Prostate gland (tissue), 2 donors: Measurements from ENCODE around the gene SPTBN5. TPM values are rescaled to one million over a fixed set of nuclear protein-coding genes. Genes with fewer than 3 reads are reported as not detected.

Experiments
- DNase-seq: peaks from one replicate; pipeline ENCODE4 v3.0.0-alpha.2; 2019; ENCODE audit warnings: low spot score
- H3K27ac ChIP-seq, 2 donors: fragments of 200-600 bp; sonication (generic); 2 replicates each; pipeline ENCODE4 v1.5.1; 2017 to 2019
- H3K27me3 ChIP-seq: fragments of 200-600 bp; sonication (generic); replicated peaks from 2 replicates; pipeline ENCODE4 v1.5.1; 2019; ENCODE audit not compliant: insufficient read depth
- H3K36me3 ChIP-seq, 2 donors: fragments of 200-600 bp; sonication (generic); 1 replicate in 1 of 2; 2 replicates in 1 of 2; pipeline versions ENCODE4 v1.5.1 to v1.8.1; 2017 to 2019
- H3K4me1 ChIP-seq: fragments of 200-600 bp; sonication (generic); replicated peaks from 2 replicates; pipeline ENCODE4 v1.5.1; 2019
- H3K4me3 ChIP-seq, 2 donors: fragments of 200-600 bp; sonication (generic); 2 replicates each; pipeline ENCODE4 v1.5.1; 2017 to 2019
- H3K9me3 ChIP-seq: fragments of 200-600 bp; sonication (generic); 2 replicates; pipeline ENCODE4 v1.5.1; 2017
- POLR2A ChIP-seq: fragments of 450-650 bp; IDR thresholded peaks from one replicate; pipeline ENCODE4 v1.6.1; 2016; ENCODE audit warnings: antibody characterized with exemption, mild to moderate bottlenecking
- POLR2AphosphoS5 ChIP-seq: sonication (generic); formaldehyde crosslinking; IDR thresholded peaks from one replicate; pipeline ENCODE4 v1.6.1; 2017; ENCODE audit warnings: antibody characterized with exemption
- WGBS: methylation state at CpG from one replicate; pipeline ENCODE4 v1.1.5; 2018; 5-methylcytosine and 5-hydroxymethylcytosine counted together
- intact Hi-C: fragments of 100-400 bp; cut with DNase I; formaldehyde crosslinking; loops from one replicate; pipeline ENCODE4 v1.14.2; 2022
- total RNA-seq, 2 donors: library from RNA; depleted of rRNA; stranded (reverse); fragments of >200 nt; gene quantifications; one replicate each; pipeline ENCODE4 v1.1.0, GENCODE V29; 2016
- TF ChIP-seq, protein P1 (sequence below), 4 experiments: fragments of 200-600 bp in 2 of 4; fragments of 450-650 bp in 2 of 4; sonication (generic) in 2 of 4; IDR thresholded peaks; 1 replicate in 3 of 4; 2 replicates in 1 of 4; pipeline ENCODE4 v1.5.1; 2016 to 2019; ENCODE audit warnings: antibody characterized with exemption in 4 of 4, mild to moderate bottlenecking in 2 of 4, moderate library complexity in 2 of 4

SPTBN5 gene
- total RNA-seq, 2 donors from 2014 or later, result 1.2 to 2.2 TPM

DNA sequence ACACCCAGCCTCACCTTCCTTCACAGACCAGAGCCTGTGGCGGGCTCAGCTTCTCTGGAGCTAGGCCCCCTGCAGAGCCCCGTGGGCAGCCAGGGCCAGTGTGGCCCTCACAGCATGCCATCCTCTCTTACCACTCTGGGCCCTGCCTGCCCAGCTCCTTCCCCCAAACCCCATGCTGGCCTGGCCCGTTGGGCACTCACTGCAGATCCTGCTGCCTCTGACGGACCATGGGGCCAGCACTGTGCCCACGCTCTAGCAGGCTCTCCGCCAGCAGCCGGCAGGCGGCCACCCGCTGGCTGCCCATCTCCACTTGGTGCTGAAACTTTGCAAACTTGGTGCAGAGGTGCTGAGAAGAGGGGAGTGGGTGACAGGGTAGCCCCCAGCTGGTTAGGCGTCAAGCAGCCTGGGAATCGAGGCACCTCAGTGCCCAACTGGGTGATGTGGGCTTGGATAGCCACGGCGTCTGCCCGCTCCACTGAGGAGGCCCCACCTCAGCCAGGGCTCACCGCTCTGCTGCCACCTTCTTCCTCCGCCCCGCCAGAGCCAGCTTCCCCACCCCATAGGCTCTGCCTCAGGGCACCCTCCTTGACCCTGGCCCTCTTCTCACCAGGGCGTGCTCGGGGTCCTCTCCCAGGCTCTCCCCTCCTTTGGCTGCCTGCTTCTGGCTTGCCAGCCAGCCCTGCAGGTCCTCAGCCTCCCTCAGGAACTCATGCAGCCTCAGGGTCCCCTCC, 22.5 kb downstream of the SPTBN5 start:
- no peak for DNase-seq
- Histone ChIP-seq H3K4me3 (no peak overlapping the region), H3K4me1 (no peaks in the 10 kb centered on the region), H3K27ac (no peak overlapping the region), H3K9me3 (no peaks in the 10 kb centered on the region), H3K27me3 (no peaks in the 10 kb centered on the region), H3K36me3 (no peaks in the 10 kb centered on the region)
- TF ChIP-seq, protein P1, sequence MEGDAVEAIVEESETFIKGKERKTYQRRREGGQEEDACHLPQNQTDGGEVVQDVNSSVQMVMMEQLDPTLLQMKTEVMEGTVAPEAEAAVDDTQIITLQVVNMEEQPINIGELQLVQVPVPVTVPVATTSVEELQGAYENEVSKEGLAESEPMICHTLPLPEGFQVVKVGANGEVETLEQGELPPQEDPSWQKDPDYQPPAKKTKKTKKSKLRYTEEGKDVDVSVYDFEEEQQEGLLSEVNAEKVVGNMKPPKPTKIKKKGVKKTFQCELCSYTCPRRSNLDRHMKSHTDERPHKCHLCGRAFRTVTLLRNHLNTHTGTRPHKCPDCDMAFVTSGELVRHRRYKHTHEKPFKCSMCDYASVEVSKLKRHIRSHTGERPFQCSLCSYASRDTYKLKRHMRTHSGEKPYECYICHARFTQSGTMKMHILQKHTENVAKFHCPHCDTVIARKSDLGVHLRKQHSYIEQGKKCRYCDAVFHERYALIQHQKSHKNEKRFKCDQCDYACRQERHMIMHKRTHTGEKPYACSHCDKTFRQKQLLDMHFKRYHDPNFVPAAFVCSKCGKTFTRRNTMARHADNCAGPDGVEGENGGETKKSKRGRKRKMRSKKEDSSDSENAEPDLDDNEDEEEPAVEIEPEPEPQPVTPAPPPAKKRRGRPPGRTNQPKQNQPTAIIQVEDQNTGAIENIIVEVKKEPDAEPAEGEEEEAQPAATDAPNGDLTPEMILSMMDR (IDR thresholded peaks at IDR 0.05), result no peak
- WGBS, result 92% methylated on average over 19 of the region's 19 CpGs
- intact Hi-C loops, result no loop called here

DNA sequence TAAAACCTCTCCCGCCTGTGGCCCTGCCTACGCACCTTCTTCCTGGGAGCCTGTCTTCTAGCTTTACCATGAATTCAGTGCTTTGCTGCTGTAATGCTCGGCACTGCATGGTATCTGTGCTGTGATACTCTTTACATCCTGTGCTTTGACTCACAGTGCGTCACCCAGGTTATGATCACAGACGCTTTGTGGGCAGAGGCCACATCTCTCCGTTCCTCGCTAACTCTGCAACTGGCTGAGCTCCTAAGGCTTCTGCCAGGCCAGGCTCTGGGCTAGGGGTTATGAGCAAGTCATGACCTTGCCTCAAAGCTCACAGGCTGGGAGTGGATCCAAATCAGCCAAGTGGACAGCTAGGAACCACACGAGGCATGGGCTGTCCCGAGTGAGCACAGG, 23.2 kb downstream of the SPTBN5 start:
- WGBS, result 87% methylated on average over 9 of the region's 9 CpGs
- no peak for TF ChIP-seq POLR2A
- TF ChIP-seq, protein P1 (IDR thresholded peaks at IDR 0.05), result no peak
- TF ChIP-seq POLR2AphosphoS5, result no peak

DNA sequence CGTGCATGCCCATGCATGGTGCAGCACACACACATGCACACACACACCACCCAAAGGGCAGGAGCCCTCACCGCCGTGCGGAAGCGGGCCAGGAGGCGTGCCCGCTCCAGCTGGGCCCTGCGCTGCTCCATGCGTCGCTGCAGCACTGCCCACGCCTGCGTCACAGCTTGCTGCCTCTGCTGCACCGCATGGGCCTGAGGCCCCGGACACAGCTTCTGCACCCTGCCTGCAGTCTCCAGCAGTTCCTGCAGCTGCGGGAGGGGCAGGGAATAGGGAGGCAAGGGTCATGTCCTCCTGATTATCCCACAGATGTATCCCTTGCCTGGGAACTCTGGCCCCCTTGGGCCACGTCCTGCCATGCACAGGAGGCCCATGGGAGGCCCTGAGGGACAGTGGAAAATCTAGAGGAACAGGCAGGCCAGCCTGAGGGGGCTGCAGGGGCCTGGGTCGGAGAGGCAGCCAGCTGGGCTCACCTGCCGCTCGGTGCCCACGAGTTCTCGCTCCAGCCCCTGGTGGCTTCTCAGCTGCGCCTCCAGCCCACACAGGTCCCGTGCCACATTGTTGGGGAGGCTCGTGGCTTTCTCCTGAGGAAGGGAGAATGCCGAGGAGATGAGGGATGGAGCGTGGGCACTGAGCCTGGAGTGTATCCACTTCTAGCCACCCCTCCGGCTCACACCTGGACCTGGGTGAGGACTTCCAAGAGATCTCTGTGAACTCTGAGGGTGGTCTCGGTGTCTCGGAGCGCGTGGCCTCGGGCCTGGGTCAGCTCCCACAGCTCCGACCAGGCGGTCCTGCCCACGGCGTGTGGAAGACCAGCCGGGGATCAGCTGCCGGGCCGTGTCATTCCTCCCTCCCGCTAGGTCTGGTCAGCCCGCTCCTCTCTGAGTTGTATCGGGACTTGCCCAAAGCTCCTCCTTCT, 23.8 kb downstream of the SPTBN5 start:
- DNase-seq, result no peak
- WGBS, result 84% methylated on average over 38 of the region's 42 CpGs
- intact Hi-C loops, result no loop called here

More for the DNA sequence above, 23.2 kb downstream of the SPTBN5 start:
- Histone ChIP-seq H3K4me1 (no peaks in the 10 kb centered on the region), H3K36me3 (no peaks in the 10 kb centered on the region), H3K27ac (no peak overlapping the region), H3K27me3 (no peaks in the 10 kb centered on the region), H3K4me3 (no peak overlapping the region), H3K9me3 (no peaks in the 10 kb centered on the region)
- no peak for DNase-seq
- intact Hi-C loops, result no loop called here

DNA sequence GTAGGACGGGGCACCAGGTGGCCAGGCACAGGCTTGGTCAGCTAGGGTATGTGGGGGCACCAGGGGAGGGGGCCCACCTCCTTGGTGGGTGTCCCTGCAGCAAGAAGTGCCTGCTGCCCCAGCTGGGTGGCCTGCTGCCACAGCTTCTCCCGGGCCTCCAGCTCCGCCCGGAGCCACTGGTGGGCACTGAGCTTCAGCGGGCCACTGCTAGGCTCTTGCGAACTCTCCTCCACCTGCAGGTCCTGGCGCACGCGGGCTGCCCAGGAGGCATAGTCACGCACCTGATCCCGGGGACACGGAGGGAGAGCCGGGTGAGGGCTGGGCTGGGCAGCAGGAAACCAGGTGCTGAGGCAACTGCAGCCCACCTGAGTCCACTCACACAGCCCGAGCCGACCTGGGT, 25.5 kb downstream of the SPTBN5 start:
- Histone ChIP-seq H3K9me3 (no peaks in the 10 kb centered on the region), H3K27me3 (no peaks in the 10 kb centered on the region), H3K4me1 (no peaks in the 10 kb centered on the region), H3K36me3 (no peaks in the 10 kb centered on the region), H3K27ac (no peak overlapping the region), H3K4me3 (no peak overlapping the region)
- intact Hi-C loops, result no loop called here
- DNase-seq, result no peak
- TF ChIP-seq POLR2A (no peak), POLR2AphosphoS5 (no peak)
- TF ChIP-seq, protein P1 (IDR thresholded peaks at IDR 0.05), result no peak
- WGBS, result 94% methylated on average over 8 of the region's 15 CpGs

More for the DNA sequence above, 23.8 kb downstream of the SPTBN5 start:
- Histone ChIP-seq H3K9me3 (no peaks in the 10 kb centered on the region), H3K4me3 (no peak overlapping the region), H3K27me3 (no peaks in the 10 kb centered on the region), H3K4me1 (no peaks in the 10 kb centered on the region), H3K36me3 (no peaks in the 10 kb centered on the region), H3K27ac (no peak overlapping the region)
- TF ChIP-seq POLR2A (no peak), POLR2AphosphoS5 (no peak)
- TF ChIP-seq, protein P1 (IDR thresholded peaks at IDR 0.05), result no peak
